Transverse colon (tissue), 3 donors: Measurements from ENCODE around the gene HSPA5.

ENCODE experiments used
- POLR2A ChIP-seq: fragments of 450-650 bp; IDR thresholded peaks from one replicate; pipeline ENCODE4 v1.6.1; 2016; ENCODE audit warnings: antibody characterized with exemption, mild to moderate bottlenecking, moderate library complexity
- TF ChIP-seq, protein P1 (sequence below), 5 experiments: fragments of 200-600 bp in 3 of 5; fragments of 450-650 bp in 2 of 5; sonication (generic) in 3 of 5; IDR thresholded peaks; 1 replicate in 2 of 5; 2 replicates in 3 of 5; pipeline ENCODE4 v1.5.1; 2016 to 2017; ENCODE audit warnings: antibody characterized with exemption in 5 of 5, inconsistent platforms in 3 of 5, mild to moderate bottlenecking in 2 of 5, moderate library complexity in 1 of 5

DNA sequence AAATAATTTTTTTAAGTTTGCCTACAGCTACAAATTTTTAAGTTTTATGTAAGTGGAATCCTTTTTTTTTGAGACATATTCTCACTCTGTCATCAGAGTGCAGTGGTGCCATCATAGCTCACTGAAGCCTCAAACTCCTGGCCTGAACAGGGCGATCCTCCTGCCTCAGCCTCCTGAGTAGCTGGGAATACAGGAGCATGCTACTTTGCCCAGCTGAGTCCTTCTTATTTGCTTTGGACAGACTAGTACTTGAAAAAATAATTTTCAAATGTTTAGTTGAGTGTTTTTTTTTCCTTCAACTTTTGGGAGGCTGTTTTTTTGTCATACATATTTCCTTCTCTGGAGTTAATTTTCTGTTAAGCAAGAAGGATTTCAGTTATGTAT lies 27.9 kb upstream of the HSPA5 start:
- no peak for TF ChIP-seq POLR2A
- TF ChIP-seq, protein P1, sequence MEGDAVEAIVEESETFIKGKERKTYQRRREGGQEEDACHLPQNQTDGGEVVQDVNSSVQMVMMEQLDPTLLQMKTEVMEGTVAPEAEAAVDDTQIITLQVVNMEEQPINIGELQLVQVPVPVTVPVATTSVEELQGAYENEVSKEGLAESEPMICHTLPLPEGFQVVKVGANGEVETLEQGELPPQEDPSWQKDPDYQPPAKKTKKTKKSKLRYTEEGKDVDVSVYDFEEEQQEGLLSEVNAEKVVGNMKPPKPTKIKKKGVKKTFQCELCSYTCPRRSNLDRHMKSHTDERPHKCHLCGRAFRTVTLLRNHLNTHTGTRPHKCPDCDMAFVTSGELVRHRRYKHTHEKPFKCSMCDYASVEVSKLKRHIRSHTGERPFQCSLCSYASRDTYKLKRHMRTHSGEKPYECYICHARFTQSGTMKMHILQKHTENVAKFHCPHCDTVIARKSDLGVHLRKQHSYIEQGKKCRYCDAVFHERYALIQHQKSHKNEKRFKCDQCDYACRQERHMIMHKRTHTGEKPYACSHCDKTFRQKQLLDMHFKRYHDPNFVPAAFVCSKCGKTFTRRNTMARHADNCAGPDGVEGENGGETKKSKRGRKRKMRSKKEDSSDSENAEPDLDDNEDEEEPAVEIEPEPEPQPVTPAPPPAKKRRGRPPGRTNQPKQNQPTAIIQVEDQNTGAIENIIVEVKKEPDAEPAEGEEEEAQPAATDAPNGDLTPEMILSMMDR (IDR thresholded peaks at IDR 0.05) = no peak
